IPS-18a (cell line): ENCODE results near the gene FAM3A.
"Not testable (repeated sequence)": the region's sequence is repeated elsewhere in the genome, so short reads cannot be mapped to it uniquely, and the experiment has no call there.

ENCODE experiments used
- H3K27ac ChIP-seq: one replicate; pipeline ENCODE4 v1.5.1; 2013; ENCODE audit warnings: low read length
- H3K27me3 ChIP-seq: one replicate; pipeline ENCODE4 v1.6.1; 2013; ENCODE audit warnings: mild to moderate bottlenecking, low read length; ENCODE audit not compliant: control insufficient read depth, insufficient read depth
- H3K36me3 ChIP-seq: one replicate; pipeline ENCODE4 v1.6.1; 2013; ENCODE audit warnings: low read depth, low read length; ENCODE audit not compliant: control insufficient read depth
- H3K4me1 ChIP-seq: one replicate; pipeline ENCODE4 v1.6.1; 2013; ENCODE audit warnings: low read depth, low read length; ENCODE audit not compliant: control insufficient read depth
- H3K4me3 ChIP-seq: one replicate; pipeline ENCODE4 v1.5.1; 2013; ENCODE audit warnings: low read length
- H3K9ac ChIP-seq: one replicate; pipeline ENCODE4 v1.6.1; 2013; ENCODE audit warnings: mild to moderate bottlenecking, low read length, moderate library complexity
- H3K9me3 ChIP-seq: one replicate; pipeline ENCODE4 v1.6.1; 2013; ENCODE audit warnings: low read depth, low read length; ENCODE audit not compliant: control insufficient read depth

FAM3A gene, protein sequence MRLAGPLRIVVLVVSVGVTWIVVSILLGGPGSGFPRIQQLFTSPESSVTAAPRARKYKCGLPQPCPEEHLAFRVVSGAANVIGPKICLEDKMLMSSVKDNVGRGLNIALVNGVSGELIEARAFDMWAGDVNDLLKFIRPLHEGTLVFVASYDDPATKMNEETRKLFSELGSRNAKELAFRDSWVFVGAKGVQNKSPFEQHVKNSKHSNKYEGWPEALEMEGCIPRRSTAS

DNA sequence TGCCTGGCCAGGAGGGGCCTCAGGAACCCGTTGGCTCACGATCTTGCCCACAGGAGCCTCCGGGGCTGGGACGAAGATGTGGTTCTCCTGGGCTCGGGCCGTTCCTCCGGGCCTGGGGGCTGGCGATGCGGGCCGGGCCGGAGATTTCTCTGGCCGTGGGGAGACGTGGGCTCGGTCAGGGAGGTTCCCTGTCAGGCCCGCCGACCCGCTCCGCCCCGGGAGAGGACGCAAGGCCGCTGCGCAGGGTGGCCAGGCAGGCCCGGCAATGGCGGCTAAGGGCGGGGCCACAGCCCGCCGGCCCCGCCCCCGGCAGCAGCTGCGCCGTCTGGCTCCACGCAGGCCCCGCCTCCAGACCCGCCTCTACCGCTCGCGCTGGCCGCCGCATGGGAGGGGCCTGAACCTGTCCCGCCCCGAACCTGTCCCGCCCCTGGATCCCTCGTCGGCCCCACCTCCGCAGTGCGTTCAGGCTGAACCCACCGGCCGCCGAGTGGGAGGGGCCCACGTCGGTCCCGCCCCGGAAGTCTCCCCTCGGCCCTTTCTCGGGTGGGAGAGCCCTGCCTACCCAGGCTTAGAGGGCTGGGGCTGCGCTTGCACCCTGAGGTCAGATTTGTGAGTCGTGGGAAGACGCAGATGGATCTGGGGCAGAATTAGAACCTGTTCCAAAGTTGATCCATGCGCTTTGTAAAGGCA, at the start of gene FAM3A:
Gene FAM3A, minus strand, starts transcription at position 267 of the 690 bp plus-strand sequence. CDS start 460 bp downstream, outside the sequence.
- Histone ChIP-seq H3K9me3 (no peaks in the 10 kb centered on the region), H3K4me3 (peak within 1 kb of the TSS; percentile 65), H3K27ac (no peak within 1 kb of the TSS), H3K36me3 (no peaks in the 10 kb centered on the region), H3K9ac (peak within 1 kb of the TSS; percentile 61), H3K27me3 (no peaks in the 10 kb centered on the region), H3K4me1 (peaks cover 3% of the 10 kb centered on the region)

DNA sequence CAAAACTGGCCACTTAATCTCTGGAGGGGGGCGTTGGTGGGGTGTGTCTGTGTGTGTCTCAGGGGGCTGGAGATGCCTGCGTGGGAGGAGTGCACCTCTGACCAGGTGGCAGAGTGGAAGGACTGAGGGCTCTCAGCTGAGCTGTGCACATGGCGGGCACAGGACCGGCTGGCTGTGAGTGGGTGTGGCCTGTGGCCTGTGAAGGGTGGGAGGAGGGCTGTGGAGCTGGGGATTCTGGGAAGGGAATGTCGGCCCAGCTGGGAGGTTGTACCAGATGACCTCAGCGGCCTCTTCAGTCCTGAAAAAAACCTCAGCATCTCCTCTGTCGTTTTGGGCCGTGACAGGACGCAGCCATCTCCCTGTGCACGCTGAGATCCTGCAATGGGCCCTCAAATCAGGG, 46.3 kb upstream of the FAM3A start:
- H3K9me3 ChIP-seq, H3K9ac ChIP-seq, H3K27ac ChIP-seq, H3K4me3 ChIP-seq, H3K27me3 ChIP-seq, H3K36me3 ChIP-seq, H3K4me1 ChIP-seq: not testable (repeated sequence)

DNA sequence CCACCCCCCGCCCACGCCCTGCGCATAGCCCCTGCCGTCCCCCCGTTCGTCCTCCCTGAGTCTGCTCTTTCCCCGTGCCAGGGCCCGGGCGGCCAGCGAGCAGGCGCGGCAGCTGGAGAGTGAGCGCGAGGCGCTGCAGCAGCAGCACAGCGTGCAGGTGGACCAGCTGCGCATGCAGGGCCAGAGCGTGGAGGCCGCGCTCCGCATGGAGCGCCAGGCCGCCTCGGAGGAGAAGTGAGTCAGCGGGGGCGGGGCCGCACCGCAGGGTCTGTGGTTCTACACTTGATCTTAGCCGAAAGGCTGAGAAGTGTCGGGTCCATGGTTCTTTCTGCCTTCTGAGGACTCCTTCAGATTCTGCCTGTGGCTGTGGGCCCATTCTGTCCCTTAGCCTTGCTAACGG, 44.3 kb upstream of the FAM3A start:
- not testable (repeated sequence) for H3K36me3 ChIP-seq

DNA sequence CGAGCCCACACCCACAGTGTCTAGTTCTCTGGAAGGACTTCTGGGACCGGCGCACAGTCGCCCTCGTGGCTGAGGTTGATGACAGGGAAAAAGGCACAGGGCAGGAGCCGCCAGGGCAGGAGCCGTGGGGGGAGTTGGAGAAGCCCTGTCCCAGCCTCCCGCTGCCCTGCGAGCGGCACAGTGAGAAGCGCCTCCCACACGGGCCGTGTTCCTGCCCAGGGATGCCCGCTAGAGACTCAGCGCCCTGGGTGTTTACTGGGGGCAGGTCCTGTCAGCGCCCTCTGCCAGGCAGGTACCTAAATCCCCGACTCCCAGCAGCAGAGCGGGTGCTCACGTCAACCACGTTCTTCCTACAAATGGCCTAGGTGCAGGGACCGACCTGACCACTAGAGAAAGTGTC, 42.9 kb upstream of the FAM3A start:
- not testable (repeated sequence) for H3K4me3 ChIP-seq, H3K9ac ChIP-seq, H3K27ac ChIP-seq, H3K36me3 ChIP-seq, H3K4me1 ChIP-seq, H3K9me3 ChIP-seq, H3K27me3 ChIP-seq

More for the DNA sequence above, 44.3 kb upstream of the FAM3A start:
- H3K9ac ChIP-seq, H3K9me3 ChIP-seq, H3K27me3 ChIP-seq, H3K27ac ChIP-seq, H3K4me3 ChIP-seq, H3K4me1 ChIP-seq: not testable (repeated sequence)

DNA sequence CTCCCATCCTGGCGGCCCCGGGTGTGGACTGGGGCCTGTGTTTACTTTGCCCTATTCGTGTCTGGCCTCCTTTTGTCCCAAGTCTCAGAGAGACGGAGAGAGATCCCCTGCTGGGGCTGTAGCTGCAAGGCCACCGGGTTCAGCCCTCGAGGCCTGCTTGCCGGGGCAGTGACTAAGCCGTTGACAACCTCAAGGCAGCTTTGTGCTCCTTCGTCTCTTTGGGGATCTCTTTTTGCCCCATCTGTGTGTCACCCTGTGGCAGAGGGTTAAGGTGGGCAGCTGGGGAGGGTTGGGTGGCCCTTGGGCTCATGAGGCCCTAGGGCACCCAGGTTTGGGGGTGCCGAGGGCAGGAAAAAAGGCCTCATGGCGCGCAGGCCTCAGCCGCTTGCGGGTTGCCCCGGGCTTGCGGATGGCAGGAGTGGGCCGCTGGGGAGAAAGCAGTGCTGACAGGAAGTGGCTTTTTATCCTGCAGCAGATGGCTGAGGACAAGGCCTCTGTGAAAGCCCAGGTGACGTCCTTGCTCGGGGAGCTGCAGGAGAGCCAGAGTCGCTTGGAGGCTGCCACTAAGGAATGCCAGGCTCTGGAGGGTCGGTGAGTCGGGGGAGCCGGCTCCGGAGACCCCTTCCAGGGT, 42.1 kb upstream of the FAM3A start:
- H3K4me3 ChIP-seq, H3K27me3 ChIP-seq, H3K9me3 ChIP-seq, H3K4me1 ChIP-seq, H3K27ac ChIP-seq, H3K9ac ChIP-seq, H3K36me3 ChIP-seq: not testable (repeated sequence)

DNA sequence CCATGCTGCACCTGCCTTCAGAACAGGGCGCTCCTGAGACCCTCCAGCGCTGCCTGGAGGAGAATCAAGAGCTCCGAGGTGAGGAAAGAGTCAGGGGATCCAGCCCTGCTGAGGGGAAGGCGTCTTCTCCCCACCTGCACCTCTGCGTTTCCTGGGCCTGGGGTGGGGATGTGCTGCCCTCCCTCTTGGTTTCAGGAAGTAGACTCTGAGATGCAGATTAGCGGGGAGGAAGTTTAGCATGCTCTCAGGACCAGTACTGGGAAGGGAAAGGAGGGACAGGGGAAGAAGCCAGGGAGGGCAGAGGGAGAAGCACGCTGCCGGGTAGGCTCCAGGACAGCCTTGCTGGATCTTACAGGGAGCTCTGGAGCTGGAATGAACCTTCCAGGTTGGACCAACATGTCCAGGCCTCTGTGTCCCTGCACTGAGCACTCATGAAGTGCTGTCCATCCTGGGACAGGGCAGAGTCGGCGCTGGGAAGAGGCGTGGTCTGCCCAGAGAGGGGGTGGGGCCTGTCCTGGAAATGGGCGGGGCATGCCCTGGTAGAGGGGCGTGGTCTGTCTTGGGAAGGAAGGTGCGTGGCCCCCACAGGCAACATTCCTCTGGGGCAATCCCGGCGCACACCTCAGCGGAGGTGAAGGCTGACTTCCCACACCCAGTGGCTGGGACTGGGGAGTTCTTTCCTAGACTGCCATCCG, 36.2 kb upstream of the FAM3A start:
- H3K36me3 ChIP-seq, H3K4me1 ChIP-seq, H3K27me3 ChIP-seq, H3K4me3 ChIP-seq, H3K9me3 ChIP-seq, H3K9ac ChIP-seq, H3K27ac ChIP-seq: not testable (repeated sequence)

DNA sequence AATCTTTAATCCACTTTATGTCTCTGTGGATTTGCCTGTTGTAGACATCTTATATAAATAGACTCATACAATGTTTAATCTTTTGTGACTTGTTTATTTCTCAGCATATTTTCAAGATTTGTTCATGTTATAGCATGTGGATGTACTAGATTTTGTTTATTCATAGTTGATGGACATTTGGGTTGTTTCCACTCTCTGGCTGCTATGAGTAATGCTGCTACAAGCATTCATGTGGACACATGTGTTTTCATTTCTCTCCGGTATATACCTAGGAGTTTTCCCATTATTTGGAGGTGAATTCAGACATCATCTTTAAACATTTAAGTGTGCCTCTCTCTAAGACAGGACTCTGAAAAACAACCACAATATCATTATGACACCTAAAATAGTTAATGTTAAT, 33.7 kb upstream of the FAM3A start:
- peaks cover 2% of the 10 kb centered on the region for H3K36me3 ChIP-seq
- no peak overlapping the region for H3K27ac ChIP-seq
- H3K9ac ChIP-seq: no peak overlapping the region
- H3K4me3 ChIP-seq: no peak overlapping the region
- H3K27me3 ChIP-seq: no peaks in the 10 kb centered on the region
- no peaks in the 10 kb centered on the region for H3K4me1 ChIP-seq
- H3K9me3 ChIP-seq: peaks cover 6% of the 10 kb centered on the region

DNA sequence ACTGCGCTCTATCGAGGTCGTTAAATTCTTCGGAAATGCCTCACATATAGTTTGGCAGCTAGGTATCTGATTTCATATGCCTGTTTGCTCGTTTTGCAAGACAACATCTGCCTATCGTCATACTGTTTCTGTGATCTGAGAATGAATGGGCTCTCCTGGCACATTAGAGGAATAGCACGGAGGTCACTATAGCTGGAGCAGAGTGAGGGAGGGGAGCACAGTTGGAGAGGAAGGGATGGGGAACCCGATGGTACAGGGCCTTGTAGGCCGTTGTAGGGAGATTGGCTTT, 31.9 kb upstream of the FAM3A start:
- Histone ChIP-seq H3K27ac (no peak overlapping the region), H3K9ac (peak overlapping the region; percentile 47), H3K4me1 (no peaks in the 10 kb centered on the region), H3K36me3 (peaks cover 7% of the 10 kb centered on the region), H3K4me3 (peak overlapping the region; percentile 94), H3K9me3 (peaks cover 6% of the 10 kb centered on the region), H3K27me3 (no peaks in the 10 kb centered on the region)

DNA sequence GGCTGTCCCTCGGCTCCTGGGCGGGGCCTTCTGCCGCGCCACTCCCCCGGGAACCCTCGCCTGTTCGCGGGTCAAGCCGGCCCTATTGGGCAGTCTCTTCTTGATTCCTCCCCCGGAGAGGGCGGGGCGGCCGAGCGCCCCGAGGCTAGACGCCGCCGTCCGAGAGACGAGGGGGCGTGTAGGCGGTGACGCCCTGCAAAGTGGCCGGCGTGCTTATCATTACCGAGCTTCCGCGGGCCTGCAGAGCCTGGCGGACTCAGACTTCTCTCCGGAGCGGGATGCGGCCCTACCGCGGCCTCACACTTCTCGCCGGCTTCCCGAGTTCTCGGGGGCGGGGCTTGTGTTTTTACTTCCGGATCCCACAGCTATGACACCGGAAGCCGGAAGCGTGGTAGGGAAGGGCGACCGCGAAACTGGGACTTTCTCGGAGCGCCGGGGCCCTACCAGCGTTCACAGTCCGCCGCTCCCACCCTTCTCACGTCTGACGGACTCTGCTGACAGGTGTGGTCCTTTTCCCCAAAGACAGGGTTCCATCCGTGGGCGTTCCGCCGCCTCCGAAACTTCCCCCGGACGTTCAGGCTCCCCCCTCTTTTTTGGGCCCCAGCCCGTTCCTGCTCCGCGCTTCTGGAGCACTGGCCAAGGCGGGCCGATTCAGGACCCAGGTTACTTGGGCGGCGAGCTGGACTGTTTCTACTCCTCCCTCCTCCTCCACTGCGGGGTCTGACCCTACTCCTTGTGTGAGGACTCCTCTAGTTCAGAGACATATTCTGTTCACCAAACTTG, 31.4 kb upstream of the FAM3A start, which contains the start of gene IKBKG:
Gene IKBKG, plus strand, starts transcription at position 376 of the 783 bp plus-strand sequence. CDS start 4,383 bp downstream, outside the sequence.
- Histone ChIP-seq H3K9ac (peak within 1 kb of the TSS; percentile 74), H3K9me3 (peaks cover 6% of the 10 kb centered on the region), H3K27me3 (no peaks in the 10 kb centered on the region), H3K36me3 (peaks cover 7% of the 10 kb centered on the region), H3K4me3 (peak within 1 kb of the TSS; percentile 94), H3K4me1 (no peaks in the 10 kb centered on the region), H3K27ac (peak within 1 kb of the TSS; percentile 16)

DNA sequence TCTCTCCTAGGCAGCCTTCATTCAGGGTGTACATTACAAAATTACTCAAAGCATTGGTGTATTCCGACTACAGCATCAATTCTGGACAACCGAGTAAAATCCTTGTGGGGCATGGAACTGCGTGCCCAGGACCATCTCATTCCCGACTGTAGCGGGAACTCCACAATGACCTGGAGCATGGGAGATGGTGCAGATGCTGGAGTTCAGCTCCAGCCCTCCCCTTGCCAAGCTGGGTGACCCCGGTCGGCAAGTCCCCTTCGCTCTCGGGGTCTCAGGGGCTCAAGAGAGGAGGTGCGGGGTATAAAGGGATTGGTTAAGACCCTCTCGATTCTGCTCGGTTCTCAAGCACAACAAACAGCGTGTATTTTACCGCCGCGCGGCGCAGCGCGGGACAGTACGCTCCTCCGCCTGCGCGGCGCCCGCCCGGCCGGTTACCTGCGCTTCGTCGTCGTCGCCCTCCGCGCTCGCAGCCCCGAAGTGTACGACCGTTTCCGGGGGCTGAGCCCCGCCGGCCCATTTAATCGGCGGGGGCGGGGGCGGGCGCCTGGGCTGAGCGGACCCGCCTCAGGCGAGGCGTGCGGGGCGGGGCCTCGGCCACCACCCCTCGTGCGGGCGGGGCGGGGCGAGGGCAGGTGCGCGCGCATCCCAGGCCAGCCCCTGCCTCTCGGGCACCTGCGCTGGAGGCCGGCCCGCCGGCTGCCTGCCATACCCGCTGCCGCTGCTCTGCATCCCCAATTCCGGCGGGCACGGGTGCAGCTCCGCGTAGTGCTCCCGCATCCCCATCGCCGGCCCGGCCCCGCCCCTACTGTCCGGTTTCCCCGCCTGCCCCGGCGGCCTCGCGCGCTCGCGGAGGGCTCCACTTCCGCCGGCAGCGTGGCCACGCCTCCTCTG, 30.6 kb upstream of the FAM3A start, which contains the start of gene G6PD:
Gene G6PD, minus strand, starts transcription at position 493 of the 891 bp plus-strand sequence. CDS start 691 bp downstream, outside the sequence.
- peak within 1 kb of the TSS; percentile 74 for H3K9ac ChIP-seq
- peak within 1 kb of the TSS; percentile 94 for H3K4me3 ChIP-seq
- no peaks in the 10 kb centered on the region for H3K27me3 ChIP-seq
- peaks cover 6% of the 10 kb centered on the region for H3K9me3 ChIP-seq
- H3K36me3 ChIP-seq: peaks cover 7% of the 10 kb centered on the region
- H3K27ac ChIP-seq: peak within 1 kb of the TSS; percentile 16
- no peaks in the 10 kb centered on the region for H3K4me1 ChIP-seq
